HG02610 (cell line): ENCODE measurements around the gene DHFR.
A peak's percentile ranks its signal among the peaks of the same experiment; 100 is the strongest.
"Not testable (repeated sequence)": the region's sequence is repeated elsewhere in the genome, so short reads cannot be mapped to it uniquely, and the experiment has no call there.

Source experiments
- ATAC-seq: cut with Tn5 transposase; IDR thresholded peaks from one replicate; pipeline ENCODE4 v1.9.1; 2021; ENCODE audit warnings: mild to moderate bottlenecking, moderate library complexity; ENCODE audit not compliant: unreplicated experiment

The DHFR gene

DNA sequence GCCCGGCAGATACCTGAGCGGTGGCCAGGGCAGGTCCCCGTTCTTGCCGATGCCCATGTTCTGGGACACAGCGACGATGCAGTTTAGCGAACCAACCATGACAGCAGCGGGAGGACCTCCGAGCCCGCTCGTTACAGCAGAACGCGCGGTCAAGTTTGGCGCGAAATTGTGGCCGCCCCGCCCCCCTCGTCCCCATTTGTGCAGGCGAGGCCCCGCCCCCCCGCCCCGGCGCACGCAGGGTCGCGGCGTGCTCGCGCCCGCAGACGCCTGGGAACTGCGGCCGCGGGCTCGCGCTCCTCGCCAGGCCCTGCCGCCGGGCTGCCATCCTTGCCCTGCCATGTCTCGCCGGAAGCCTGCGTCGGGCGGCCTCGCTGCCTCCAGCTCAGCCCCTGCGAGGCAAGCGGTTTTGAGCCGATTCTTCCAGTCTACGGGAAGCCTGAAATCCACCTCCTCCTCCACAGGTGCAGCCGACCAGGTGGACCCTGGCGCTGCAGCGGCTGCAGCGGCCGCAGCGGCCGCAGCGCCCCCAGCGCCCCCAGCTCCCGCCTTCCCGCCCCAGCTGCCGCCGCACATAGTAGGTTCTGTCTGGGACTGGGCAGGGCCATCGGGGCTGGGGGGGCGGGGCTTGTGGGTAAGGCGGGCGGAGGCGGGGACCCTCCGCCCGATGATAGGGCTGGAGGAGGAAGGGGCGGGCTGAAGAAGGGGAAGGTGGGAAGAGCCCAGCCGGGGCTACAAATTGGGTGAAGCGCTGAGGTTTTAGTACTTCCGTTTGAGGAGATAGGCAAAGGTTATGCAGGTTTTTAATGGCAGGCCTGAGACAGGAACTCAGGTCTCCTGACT is at the start of gene DHFR, which contains the start of gene MSH3:
DHFR (minus strand) TSS at position 593 of the 840 bp plus-strand sequence; CDS start at position 99, 494 bp downstream.
MSH3 (plus strand) TSS at position 262 of the 840 bp plus-strand sequence; CDS start at position 338, 76 bp downstream.
- peak; percentile 47 for ATAC-seq

DNA sequence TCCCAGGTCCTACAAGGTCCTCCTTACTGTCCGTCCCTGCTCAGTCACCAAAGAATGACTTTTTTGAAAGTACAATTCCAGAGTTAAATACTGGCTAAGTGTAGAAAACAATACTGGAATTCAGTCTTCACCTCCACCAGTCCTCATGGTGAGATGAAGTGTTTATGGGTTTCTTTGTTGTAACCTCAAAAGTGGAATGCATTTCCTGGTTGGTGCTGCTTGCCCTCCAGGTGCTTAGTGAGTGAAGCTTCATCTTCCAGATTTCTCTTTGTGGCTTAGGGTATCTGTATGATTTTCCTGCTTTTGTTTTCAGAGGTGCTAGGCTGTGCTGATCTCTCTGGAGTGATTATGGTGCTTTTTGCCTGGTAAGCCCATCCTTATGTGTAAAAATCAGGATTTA is 49.4 kb upstream of the DHFR start:
- no peak for ATAC-seq

DNA sequence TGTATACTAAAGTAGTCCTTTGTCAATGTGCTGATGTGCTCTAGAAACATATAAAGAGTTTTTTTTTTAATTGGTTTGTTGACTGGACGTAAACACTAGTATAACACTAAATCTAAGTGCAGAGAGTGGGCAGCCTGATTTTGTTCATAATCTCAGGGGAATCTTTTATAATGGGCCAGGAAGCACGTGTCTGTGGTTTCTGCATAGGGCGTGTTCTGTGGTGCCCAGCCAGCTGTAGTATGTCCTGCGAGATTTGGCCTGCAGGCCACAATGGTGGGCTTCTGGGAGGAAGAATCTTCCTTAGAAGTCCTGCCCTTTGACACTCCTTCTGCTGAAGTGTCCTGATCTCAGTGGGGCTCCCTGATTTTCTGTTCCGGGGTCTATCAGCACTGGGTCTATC is 49.0 kb upstream of the DHFR start:
- no peak for ATAC-seq

DNA sequence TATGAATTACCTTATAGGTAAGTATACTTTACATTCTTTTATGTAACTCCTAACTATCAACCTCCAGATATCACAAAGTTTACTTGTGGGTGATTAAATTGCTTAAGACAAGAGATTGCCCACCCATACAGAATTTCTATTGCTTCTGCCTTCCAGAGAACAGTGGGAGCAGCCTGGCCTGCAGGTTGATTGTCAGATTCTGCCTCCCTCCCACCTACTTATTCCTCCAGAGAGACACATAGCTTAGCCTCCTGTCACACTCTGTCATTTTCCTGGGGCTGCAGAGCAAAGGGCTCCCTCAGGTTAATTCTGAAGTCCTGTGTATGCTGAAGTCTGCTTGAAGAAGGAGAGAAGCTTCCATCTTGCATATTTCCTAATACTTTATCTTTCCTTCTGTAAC is 48.5 kb upstream of the DHFR start:
- ATAC-seq, result no peak

DNA sequence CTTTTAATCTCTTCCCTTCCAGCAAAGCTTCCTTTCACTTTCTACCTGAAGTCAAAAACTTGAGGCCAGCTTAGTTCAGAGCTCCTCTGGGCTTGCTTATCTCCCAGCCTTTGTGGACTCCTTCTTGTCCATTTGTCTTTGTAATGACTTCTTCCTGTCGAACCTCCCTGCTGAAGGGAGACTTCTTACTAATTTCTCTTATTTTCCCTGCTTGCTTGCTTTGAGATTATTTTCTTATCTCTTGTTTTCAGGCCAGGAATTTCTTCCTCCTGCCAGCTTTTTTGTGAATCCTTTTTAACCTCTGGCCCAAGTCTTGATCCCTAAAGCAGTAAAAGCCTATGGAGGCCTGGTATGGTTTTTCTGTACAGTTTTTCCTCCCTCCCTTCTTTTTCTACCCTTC is 46.8 kb upstream of the DHFR start:
- ATAC-seq, result no peak

DNA sequence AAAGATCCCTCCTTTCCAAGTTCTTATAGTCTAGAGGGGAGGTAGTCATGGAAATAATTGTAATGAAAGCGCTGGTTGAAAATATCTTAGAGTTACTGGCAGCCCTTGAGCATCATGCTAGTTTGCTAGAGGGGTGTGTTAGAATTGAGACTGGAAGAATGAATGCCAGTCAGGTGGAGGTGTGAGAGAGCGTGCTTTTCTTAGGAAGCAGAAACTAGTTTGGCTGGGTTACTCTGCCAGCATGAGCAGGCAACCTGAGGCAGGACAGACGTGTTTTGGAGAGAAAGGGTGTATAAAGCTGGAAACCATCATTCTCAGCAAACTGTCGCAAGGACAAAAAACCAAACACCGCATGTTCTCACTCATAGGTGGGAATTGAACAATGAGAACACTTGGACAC is 43.6 kb upstream of the DHFR start:
- no peak for ATAC-seq

DNA sequence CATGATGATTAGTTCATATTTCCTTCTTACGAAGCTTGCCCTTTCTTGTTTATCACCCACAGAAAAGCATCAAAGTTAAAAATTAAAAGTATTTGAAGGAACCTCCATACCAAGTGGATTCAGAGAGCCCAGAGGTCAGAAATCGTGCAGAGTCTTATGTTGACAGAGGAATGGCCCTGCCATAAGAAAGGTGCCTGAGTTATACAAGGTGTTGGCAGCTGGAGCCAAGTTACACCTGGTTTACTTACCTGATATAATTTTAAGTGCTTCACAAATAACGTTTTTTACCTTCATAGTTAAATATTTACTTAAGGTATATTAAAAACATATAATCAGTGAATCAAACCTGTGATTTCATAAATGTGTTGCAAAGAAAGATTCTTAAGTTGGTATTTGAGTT is 42.3 kb upstream of the DHFR start:
- ATAC-seq, result no peak

DNA sequence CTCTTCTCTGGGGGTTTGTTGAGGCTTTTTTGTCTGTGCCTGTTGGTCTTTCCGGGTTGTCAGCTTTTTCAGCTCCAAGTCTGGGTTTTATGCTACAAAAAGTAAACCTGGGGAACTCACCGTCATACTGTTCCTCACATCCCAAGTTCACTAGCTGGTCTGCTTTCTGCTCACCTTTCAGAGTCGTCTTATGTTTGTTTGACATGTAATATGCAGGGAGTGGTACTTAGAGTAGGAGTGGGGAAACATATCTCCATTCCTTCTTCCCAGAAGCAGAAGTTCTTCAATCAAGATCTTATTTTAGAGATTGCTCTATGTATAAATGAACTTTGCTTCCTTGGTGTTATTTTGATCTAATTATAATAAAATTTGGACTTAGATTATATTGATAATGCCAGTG is 41.7 kb upstream of the DHFR start:
- ATAC-seq, result no peak

DNA sequence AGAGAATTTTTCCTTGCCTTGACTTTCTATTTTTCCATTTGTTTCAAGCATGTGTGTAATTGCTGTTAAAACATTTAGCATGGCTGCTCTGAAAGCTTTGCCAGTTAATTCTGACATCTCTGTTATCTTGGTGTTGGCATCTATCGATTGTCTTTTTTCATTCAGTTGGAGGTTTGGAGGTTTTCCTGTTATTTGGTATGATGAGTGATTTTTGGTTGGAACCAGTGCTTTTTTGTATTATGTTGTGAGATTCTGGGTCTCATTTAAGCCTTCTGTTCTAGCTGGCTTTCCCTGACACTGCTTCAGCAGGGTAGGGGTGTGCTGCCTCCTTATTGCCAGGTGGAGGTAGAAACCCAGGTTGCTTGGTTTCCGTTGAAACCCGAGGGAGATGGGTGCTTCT is 40.9 kb upstream of the DHFR start:
- no peak for ATAC-seq

DNA sequence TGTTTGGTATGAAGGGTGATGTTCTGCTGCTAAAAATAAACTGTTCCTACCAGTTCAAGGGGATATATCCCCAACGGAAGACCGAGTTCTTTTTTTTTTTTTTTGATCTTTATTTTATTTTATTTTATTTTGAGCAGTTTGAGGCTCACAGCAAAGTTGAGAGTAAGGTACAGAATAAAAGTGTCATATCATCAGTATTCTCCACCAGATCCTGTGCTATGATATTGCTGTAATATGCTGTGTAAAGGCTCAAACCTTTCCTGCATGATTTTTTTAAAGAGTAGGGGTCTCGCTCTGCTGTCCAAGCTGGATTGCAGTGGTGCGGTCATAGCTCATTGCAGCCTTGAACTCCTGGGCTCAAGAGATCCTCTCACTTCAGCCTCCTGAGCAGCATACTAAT is 34.8 kb upstream of the DHFR start:
- no peak for ATAC-seq

DNA sequence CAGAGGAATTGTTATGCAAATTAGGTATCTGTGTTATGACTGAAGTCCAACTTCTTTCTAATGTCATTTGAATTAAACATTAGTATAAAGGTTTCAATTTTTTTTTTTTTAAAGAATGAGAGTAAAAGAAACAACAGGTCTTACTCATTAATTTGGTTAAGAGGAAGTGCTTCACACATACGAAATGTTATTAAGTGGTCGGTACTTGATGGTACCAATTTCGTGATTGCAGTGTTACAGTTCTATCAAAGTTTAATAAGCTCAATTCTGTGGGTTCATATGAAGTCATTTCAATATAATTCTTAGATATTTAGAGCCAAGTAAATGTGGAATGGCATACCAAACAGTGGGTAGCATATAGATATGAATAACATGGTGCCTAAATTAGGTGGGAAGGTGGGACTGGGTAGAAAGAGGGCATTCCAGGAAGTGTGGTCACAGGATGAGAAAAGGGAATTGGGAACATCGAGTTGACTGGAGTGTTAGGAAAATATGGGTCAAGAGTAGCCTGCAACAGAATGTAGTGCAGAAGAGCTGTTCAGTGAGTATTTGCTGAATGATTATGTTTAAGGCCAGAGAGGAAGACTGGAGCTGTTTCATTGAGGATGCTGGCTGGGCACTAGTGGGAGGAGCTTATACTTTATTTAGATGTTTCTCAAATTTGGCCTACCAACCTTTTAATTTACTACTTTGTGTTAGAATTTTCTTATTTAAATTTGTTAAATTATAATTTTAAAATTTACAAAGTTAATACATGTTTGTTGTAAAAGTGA is 34.1 kb upstream of the DHFR start:
- ATAC-seq, result no peak

DNA sequence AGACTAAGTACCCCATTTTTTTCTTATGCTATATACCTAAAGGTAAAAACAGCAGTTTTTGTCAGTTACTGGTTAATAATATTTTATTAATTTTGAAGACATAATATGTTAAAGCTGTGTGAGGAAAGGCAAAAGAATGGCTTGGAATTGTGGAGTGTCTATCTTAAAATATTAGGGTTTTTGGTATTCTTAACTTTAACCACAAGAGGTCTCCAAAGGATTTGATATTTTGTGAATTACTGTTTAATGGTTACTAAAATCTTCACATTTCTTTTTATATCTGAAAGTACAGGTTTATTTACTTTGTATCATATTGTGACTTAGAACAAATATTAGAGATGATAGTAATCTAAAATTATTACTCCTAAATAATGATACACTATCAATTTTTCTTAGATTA is 32.0 kb upstream of the DHFR start:
- no peak for ATAC-seq

DNA sequence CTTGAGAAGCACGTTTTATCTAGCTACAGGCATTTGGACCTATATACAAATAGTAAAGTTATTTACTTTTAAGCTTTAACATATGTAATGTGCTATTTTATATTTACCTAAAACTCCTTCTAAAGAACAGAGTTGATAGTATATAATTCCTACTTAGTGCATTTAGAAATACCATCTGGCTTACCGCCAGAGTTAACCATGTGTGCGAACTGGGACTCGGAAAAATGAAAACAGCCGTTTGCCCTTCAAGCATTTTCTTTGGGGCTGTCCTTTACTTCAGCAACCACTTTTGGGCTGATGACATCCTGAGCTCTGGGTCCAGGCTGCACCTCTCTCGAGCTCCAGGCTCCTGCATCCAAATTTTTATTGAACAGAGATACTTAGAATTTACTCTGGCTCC is 21.9 kb upstream of the DHFR start:
- no peak for ATAC-seq

DNA sequence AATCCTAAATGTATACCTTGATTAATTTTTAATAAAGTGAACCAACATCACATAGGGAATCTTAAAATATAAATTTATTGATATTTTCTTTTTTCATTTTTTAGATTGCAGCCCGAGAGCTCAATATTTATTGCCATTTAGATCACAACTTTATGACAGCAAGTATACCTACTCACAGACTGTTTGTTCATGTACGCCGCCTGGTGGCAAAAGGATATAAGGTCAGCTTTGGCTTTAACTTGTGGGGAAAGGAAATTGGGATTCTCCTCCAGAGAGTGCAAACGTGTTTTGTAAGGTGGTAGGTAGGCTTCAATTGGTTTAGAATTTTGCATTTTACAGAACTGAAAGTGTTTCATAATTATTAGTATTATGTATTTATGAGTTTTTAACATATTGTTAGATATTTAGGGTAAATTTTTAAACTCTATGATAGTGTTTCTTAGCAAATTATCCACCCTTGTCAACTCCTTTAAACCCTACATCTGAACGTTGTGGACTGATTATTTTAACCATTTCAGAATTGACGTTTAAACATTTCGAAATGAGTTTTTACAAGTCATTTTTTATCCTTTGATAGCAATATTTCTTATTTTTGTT is 17.5 kb upstream of the DHFR start:
- ATAC-seq, result peak; percentile 77

DNA sequence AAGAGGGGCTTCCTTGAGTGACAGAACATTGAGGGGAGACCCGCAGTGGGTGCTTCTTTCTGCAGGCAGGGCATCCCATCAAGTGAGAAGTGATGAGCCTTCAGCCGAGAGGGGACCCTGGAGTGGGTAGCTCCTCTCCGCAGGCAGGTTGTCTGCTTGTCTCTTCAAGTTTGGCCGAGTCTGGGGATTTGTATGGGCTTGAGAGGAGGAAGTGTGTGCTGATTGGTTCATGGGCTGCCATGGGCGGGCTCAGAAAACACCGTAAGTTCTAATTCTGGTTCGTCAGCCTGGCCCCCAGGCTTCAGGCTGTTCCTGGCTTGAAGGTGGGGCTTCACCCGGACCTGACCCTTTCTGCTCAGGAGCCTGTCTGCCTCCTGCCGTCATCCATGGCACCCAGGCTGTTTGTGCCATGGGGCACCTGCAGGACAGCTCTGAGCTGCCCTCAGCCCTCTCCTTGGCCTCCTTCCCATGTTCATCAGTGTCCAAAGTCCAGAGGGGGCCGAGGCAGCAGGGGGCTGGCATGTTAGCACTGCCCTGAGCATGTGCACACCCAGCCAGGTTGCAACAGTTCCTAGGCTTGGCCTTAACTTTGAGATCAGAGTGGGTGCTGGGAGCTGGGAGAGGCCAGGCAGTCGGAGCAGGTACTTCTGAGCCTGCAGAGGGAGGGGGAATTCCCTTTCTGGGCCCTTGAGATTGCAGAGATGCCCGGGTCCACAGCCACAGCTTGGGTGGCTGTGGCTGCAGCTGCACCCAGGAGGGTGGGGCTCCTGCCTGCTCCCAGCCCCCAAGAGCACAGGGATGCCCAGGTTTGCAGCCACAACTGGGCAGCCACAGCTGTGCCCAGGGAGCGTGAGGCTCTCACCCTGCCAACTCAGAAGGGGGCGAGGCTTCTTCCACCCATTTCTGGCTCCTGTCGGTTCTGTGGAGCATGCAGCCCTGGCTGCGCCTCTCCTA is 13.5 kb upstream of the DHFR start:
- peak; percentile 51 for ATAC-seq

DNA sequence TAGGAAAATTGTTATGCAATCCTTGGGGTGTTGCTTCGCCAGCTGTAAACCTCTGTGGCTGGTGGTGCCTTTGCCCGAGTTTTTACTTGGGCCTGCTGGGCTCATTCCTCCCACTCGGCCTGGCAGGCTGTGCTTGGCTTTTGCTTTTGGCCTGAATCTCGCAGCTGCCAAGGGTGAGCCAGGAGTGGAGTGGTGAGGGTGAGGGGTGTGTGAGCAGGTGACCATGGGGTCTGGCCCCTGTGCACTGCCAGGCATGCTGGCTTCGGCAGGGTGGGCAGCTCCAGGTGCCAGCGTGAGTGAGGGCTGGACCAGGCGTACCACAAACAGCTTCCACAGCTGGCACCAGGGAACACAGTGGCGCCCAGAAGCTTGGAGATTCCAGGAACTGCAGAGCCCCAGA is 12.6 kb upstream of the DHFR start:
- no peak for ATAC-seq

DNA sequence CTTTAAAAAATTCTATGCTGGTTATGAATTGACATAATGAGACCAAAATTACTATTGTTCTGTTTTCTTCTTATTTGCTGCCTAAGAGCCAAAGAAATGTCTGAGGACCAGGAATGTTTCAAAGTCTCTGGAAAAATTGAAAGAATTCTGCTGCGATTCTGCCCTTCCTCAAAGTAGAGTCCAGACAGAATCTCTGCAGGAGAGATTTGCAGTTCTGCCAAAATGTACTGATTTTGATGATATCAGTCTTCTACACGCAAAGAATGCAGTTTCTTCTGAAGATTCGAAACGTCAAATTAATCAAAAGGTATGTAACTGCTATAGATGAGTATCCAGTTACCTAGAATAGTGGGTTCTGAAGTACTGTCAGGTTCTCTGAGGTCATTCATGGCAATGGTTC is 10.3 kb upstream of the DHFR start:
- ATAC-seq, result no peak

DNA sequence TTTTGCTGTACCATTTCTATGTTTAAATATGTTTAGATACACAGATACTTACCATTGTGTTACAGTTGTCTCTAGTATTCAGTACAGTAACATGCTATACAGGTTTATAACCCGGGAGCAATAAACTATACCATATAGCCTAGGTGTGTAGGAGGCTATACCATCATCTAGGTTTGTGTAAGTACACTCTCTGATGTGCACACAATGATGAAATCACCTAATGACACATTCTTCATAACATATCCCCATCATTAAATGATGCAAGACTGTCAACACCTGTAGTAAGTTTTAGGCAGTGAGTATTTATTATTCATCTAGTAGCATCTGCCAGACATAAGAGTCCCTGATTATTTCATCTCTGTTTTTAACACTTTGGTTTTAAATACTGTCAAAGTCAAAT is 7.3 kb upstream of the DHFR start:
- no peak for ATAC-seq

DNA sequence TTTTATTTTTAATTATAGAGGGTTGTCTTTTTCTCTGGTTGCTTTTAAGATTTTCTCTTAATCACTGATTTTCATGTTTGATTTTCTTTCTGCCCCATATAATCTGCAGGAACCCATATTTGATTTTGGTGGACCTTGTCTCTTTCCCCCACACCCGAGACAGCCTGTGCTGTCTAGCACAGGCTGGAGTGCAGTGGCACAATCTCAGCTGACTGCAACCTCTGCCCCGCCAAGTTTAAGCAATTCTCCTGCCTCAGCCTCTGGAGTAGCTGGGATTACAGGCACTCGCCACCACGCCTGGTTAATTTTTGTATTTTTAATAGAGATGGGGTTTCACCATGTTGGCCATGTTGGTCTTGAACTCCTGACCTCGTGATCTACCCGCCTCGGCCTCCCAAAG is 5.9 kb upstream of the DHFR start:
- not testable (repeated sequence) for ATAC-seq

DNA sequence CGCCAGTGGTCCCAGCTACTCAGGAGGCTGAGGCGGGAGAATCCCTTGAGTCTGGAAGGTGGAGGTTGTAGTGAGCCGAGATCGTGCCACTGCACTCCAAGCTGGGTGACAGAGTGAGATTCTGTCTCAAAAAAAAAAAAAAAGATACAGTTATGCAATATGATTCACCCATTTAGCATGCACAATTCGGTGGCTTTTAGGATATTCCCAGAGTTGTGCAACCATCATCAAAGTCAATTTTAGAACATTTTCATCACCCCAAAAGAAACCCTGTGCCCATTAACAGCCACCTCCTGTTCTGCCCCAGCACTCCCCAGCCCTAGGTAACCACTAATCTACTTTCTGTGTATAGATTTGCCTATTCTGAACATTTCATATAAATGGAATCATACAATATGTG is 4.3 kb upstream of the DHFR start:
- ATAC-seq, result no peak

DNA sequence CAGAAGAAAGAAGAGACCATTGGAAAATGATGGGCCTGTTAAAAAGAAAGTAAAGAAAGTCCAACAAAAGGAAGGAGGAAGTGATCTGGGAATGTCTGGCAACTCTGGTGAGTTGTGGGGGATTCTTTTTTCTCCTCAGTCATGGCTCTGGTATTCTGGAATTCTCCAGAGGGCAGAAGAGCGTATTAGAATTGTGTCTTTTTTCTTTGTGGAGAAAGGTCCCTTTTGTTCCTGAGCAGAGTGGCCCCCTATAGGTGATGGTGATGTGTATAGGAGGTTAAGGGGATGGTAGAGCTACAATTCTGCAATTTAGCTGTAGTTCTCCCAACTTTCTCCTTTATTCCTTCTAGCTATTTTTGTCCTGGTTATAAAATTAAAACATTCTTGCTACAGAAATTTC is 1.6 kb upstream of the DHFR start:
- no peak for ATAC-seq
